Karpas-422 (cell line): ENCODE results near the gene RBM39. TPM values are rescaled to one million over a fixed set of nuclear protein-coding genes. Genes with fewer than 3 reads are reported as not detected.
A peak's percentile ranks its signal among the peaks of the same experiment; 100 is the strongest.

Experiments
- DNase-seq: peaks from one replicate; pipeline ENCODE4 v3.0.0-alpha.2; 2015
- H2AFZ ChIP-seq: fragments of 200-600 bp; sonication (generic); 2 replicates; pipeline ENCODE4 v1.6.1; 2014; ENCODE audit warnings: antibody characterized with exemption, low read length, mixed read lengths
- H3K27ac ChIP-seq: fragments of 200-600 bp; sonication (generic); 2 replicates; pipeline ENCODE4 v1.5.1; 2014; ENCODE audit warnings: mild to moderate bottlenecking, low read length, moderate library complexity
- H3K27me3 ChIP-seq: fragments of 200-600 bp; sonication (generic); 2 replicates; pipeline ENCODE4 v1.6.1; 2014; ENCODE audit warnings: low read length, mixed read lengths
- H3K36me3 ChIP-seq: fragments of 200-600 bp; sonication (generic); 2 replicates; pipeline ENCODE4 v1.6.1; 2014; ENCODE audit warnings: low read length, mixed read lengths; ENCODE audit not compliant: insufficient read depth
- H3K4me1 ChIP-seq: fragments of 200-600 bp; sonication (generic); 2 replicates; pipeline ENCODE4 v1.6.1; 2014; ENCODE audit warnings: mild to moderate bottlenecking, low read length, mixed read lengths
- H3K4me2 ChIP-seq: fragments of 200-600 bp; sonication (generic); 2 replicates; pipeline ENCODE4 v1.6.1; 2014; ENCODE audit warnings: low read length, low read depth, mild to moderate bottlenecking; ENCODE audit not compliant: poor library complexity, severe bottlenecking
- H3K4me3 ChIP-seq: fragments of 200-600 bp; sonication (generic); 2 replicates; pipeline ENCODE4 v1.5.1; 2014; ENCODE audit warnings: mild to moderate bottlenecking, antibody characterized with exemption, low read length, mixed read lengths
- H3K79me2 ChIP-seq: fragments of 200-600 bp; sonication (generic); 2 replicates; pipeline ENCODE4 v1.6.1; 2014; ENCODE audit warnings: mild to moderate bottlenecking, low read length, mixed read lengths
- H3K9ac ChIP-seq: fragments of 200-600 bp; sonication (generic); 2 replicates; pipeline ENCODE4 v1.6.0; 2014; ENCODE audit warnings: low read length
- H3K9me2 ChIP-seq: fragments of 200-600 bp; sonication (generic), shearing (Covaris generic); replicated peaks from 2 replicates; pipeline ENCODE4 v1.6.0; 2014; ENCODE audit warnings: mild to moderate bottlenecking, low read length, moderate library complexity; ENCODE audit not compliant: insufficient read depth
- H3K9me3 ChIP-seq: fragments of 300-700, 200-600 bp; sonication (generic); 2 replicates; pipeline ENCODE4 v1.6.1; 2014; ENCODE audit warnings: low read length, mixed read lengths
- H4K20me1 ChIP-seq: fragments of 200-600 bp; sonication (generic); 2 replicates; pipeline ENCODE4 v1.6.1; 2014; ENCODE audit warnings: mild to moderate bottlenecking, antibody characterized with exemption, low read length, low read depth; ENCODE audit not compliant: insufficient read depth
- total RNA-seq: library from RNA; depleted of rRNA; stranded (reverse); fragments of >200 nt; shearing (Covaris generic); gene quantifications from 2 replicates; pipeline ENCODE4 v1.2.3, GENCODE V29; 2014; ENCODE audit warnings: low replicate concordance

The RBM39 gene
- total RNA-seq, 1 experiment from 2014 or later, result 375 TPM

DNA sequence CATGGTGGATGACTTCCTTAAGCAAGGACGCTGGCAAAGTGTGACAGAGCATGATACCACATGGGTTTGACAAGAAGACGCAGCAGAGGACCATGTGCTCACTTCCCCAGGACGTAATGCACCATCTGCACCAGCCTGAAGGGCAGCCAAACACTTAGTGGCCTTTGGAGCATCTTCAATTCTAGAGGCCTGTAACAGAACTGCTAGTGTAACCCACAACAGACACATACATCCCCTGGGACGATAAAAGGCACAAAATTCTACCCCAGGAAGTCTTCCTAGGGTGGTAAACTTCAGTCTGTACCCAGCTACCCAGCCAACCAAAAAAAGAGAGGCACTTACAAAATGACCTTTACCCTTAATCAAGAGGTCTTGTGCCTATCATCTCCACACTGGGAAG is 68.2 kb downstream of the RBM39 start:
- H3K36me3 ChIP-seq, result peaks cover 29% of the 10 kb centered on the region
- H3K4me3 ChIP-seq, result no peak overlapping the region
- DNase-seq, result no peak
- H2AFZ ChIP-seq, result no peak overlapping the region
- no peak overlapping the region for H3K4me2 ChIP-seq
- H3K4me1 ChIP-seq, result no peaks in the 10 kb centered on the region
- no peaks in the 10 kb centered on the region for H3K27me3 ChIP-seq
- H3K9ac ChIP-seq, result no peak overlapping the region
- H3K79me2 ChIP-seq, result no peaks in the 10 kb centered on the region
- H4K20me1 ChIP-seq, result no peaks in the 10 kb centered on the region
- no peaks in the 10 kb centered on the region for H3K9me2 ChIP-seq
- no peak overlapping the region for H3K27ac ChIP-seq
- H3K9me3 ChIP-seq, result no peaks in the 10 kb centered on the region

GRCh38 chr20:35669681-35670080 is 72.4 kb downstream of the RBM39 start:
- no peaks in the 10 kb centered on the region for H3K9me3 ChIP-seq
- H3K79me2 ChIP-seq, result peaks cover 3% of the 10 kb centered on the region
- no peak for DNase-seq
- no peaks in the 10 kb centered on the region for H4K20me1 ChIP-seq
- no peaks in the 10 kb centered on the region for H3K9me2 ChIP-seq
- H3K27ac ChIP-seq, result no peak overlapping the region
- peaks cover 8% of the 10 kb centered on the region for H3K4me1 ChIP-seq
- no peak overlapping the region for H3K9ac ChIP-seq
- no peak overlapping the region for H3K4me3 ChIP-seq
- H2AFZ ChIP-seq, result no peak overlapping the region
- H3K4me2 ChIP-seq, result no peak overlapping the region
- no peaks in the 10 kb centered on the region for H3K27me3 ChIP-seq
- H3K36me3 ChIP-seq, result peaks cover 37% of the 10 kb centered on the region

- Histone ChIP-seq H3K4me2 (no peak overlapping the region), H3K4me1 (peaks cover 8% of the 10 kb centered on the region), H3K27ac (no peak overlapping the region), H4K20me1 (peaks cover 2% of the 10 kb centered on the region), H3K9me3 (no peaks in the 10 kb centered on the region), H2AFZ (no peak overlapping the region), H3K79me2 (peaks cover 8% of the 10 kb centered on the region), H3K9ac (no peak overlapping the region), H3K27me3 (no peaks in the 10 kb centered on the region), H3K4me3 (no peak overlapping the region), H3K9me2 (no peaks in the 10 kb centered on the region), H3K36me3 (peaks cover 36% of the 10 kb centered on the region)
- DNase-seq, result no peak
Measured at GRCh38 chr20:35669221-35669620, 72.8 kb downstream of the RBM39 start.

DNA sequence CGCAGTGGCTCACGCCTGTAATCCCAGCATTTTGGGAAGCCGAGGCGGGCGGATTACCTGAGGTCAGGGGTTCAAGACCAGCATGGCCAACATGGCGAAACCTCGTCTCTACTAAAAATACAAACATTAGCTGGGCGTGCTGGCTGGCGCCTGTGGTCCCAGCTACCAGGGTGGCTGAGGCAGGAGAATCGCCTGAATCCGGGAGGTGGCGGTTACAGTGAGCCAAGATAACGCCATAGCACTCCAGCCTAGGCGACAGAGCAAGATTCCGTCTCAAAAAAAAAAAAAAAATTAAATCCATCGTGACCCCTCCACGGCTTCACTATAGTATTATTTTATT is 76.1 kb downstream of the RBM39 start:
- H3K27me3 ChIP-seq, result no peaks in the 10 kb centered on the region
- peaks cover 34% of the 10 kb centered on the region for H3K4me1 ChIP-seq
- H3K79me2 ChIP-seq, result peaks cover 41% of the 10 kb centered on the region
- H3K9me3 ChIP-seq, result no peaks in the 10 kb centered on the region
- H3K27ac ChIP-seq, result no peak overlapping the region
- H3K4me3 ChIP-seq, result no peak overlapping the region
- H3K9me2 ChIP-seq, result no peaks in the 10 kb centered on the region
- DNase-seq, result no peak
- H3K4me2 ChIP-seq, result no peak overlapping the region
- H4K20me1 ChIP-seq, result peaks cover 35% of the 10 kb centered on the region
- H2AFZ ChIP-seq, result no peak overlapping the region
- peaks cover 37% of the 10 kb centered on the region for H3K36me3 ChIP-seq
- no peak overlapping the region for H3K9ac ChIP-seq

DNA sequence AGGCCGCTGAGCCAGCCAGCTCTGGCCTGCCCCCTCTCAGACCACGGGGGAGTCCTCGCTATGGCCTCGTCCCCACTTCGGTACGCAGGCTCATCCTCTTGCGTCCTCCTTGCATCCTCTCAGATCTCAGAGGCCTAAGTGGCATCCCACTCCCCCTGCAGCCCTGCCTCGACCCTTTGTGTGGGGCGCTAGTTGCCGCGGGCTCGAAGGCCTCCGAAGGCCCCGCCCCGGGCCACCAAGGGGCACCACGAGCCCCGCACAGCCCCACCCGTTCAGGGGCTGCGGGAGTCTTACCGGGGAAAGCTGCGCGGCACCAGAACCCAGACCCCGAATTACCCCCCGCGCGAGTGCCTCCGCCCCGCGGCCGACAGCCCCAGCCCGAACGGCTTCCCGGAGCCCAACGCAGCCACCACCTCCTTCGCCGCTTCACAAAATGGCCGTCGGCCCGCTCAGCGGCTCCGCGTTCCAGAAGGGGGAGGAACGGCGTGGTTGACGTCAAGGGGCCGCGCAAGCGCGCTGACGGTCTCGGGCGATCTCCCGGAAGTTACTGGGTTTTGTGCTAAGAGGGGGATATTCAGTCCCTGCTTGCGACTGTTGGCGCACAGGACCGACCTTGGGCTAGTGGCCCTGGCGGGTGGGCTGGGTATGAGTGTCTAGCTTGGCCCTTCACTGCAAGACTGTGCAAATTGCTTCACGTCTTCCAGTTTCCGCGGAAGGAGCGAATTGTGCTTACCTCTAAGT is 77.4 kb downstream of the RBM39 start, which contains the start of the genes CPNE1 and RBM12:
CPNE1 (minus strand) TSS at position 435 of the 741 bp plus-strand sequence. CDS start 31,977 bp downstream, outside the sequence.
RBM12 (minus strand) TSS at position 435 of the 741 bp plus-strand sequence. CDS start 9,578 bp downstream, outside the sequence.
- peaks cover 46% of the 10 kb centered on the region for H3K4me1 ChIP-seq
- H3K4me2 ChIP-seq, result peak within 1 kb of the TSS; percentile 96
- H4K20me1 ChIP-seq, result peaks cover 48% of the 10 kb centered on the region
- H3K27ac ChIP-seq, result peak within 1 kb of the TSS; percentile 83
- no peaks in the 10 kb centered on the region for H3K27me3 ChIP-seq
- no peaks in the 10 kb centered on the region for H3K9me3 ChIP-seq
- peaks cover 54% of the 10 kb centered on the region for H3K79me2 ChIP-seq
- no peaks in the 10 kb centered on the region for H3K9me2 ChIP-seq
- H3K36me3 ChIP-seq, result peaks cover 36% of the 10 kb centered on the region
- peak within 1 kb of the TSS; percentile 96 for H3K4me3 ChIP-seq
- peak within 1 kb of the TSS; percentile 93 for H3K9ac ChIP-seq
- peak within 1 kb of the TSS; percentile 92 for H2AFZ ChIP-seq
- peak; percentile 97 for DNase-seq

DNA sequence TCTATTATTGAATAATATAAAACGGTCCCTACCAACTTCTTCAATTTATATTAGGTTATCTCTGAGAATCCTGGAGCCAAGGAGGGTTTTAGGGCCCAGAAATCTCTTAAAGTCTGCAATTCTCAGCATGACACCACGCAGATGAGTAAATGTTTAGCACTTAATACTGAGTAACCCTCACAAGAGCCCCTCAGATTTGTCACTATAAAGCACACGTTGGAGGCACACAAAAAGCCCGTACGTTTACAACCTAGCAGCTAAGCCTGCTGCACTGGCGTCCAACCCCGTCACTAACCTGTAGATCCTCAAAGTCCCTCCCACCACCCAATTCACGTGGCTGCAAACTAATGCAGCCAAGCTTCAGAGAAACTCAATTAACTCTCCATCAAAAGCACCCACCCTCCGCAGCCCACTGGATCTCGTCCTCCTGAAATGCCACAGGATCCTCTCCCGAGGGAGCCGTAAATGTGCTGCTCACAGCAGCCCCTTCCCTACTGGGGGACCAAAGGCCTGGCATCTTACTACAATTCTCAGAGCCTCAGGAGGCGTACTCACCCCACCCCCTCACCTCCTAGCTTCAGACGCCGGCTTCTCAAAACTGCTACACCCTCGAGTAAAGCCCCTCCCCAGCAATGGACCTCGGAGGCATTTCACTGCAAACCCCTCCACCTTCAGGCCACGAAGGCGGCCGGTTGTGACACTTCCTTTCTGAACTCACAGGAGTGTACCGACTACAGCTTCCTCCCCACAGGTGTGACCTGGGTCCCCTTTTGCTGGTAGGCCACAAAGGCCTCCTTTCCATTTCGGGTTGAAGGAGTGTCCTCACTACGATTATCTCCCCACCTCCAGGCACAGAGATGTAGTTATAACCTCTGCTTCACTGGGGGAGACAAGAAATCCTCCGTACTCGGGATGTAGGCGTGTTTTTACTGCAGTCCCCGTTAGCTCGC is 78.3 kb downstream of the RBM39 start:
- H2AFZ ChIP-seq, result no peak overlapping the region
- peaks cover 62% of the 10 kb centered on the region for H3K79me2 ChIP-seq
- H3K36me3 ChIP-seq, result peaks cover 33% of the 10 kb centered on the region

GRCh38 chr20:35662551-35662950 is 79.5 kb downstream of the RBM39 start:
- H3K9ac ChIP-seq, result peak overlapping the region; percentile 93; the same call in 1 of the 2 replicates

More for the DNA sequence above, 78.3 kb downstream of the RBM39 start:
- H3K4me3 ChIP-seq, result peak overlapping the region; percentile 96
- no peaks in the 10 kb centered on the region for H3K27me3 ChIP-seq
- peak overlapping the region; percentile 93 for H3K9ac ChIP-seq
- H3K9me2 ChIP-seq, result no peaks in the 10 kb centered on the region
- peaks cover 54% of the 10 kb centered on the region for H4K20me1 ChIP-seq
- H3K9me3 ChIP-seq, result no peaks in the 10 kb centered on the region
- H3K4me1 ChIP-seq, result peaks cover 46% of the 10 kb centered on the region
- H3K4me2 ChIP-seq, result peak overlapping the region; percentile 96
- peak; percentile 81 for DNase-seq
- peak overlapping the region; percentile 83 for H3K27ac ChIP-seq

DNA sequence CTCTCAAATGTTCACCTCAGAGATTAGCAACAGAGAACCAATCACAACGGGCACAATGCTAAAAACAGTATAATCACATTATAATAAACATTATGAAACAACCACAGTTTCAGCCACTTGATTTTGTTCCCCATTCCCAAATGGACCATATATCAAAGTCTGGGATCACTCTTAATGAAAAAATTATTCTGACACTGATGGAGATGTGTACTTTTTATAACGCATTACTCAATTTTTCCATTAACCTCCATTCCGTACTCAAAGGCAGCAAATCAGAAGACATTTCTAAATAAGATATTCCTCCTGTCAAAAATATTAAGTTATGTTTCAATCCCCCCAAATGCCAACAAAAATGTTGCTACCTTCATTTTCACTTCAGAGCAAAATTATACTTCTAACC is 80.2 kb downstream of the RBM39 start:
- Histone ChIP-seq H4K20me1 (peaks cover 69% of the 10 kb centered on the region), H3K4me3 (peak overlapping the region; percentile 96), H3K36me3 (peaks cover 33% of the 10 kb centered on the region), H2AFZ (no peak overlapping the region), H3K9ac (peak overlapping the region; percentile 93; the same call in 1 of the 2 replicates), H3K9me2 (no peaks in the 10 kb centered on the region), H3K79me2 (peaks cover 77% of the 10 kb centered on the region), H3K9me3 (no peaks in the 10 kb centered on the region), H3K4me2 (peak overlapping the region; percentile 96), H3K4me1 (peaks cover 43% of the 10 kb centered on the region), H3K27ac (no peak overlapping the region), H3K27me3 (no peaks in the 10 kb centered on the region)
- no peak for DNase-seq

More at GRCh38 chr20:35662551-35662950, 79.5 kb downstream of the RBM39 start:
- no peak for DNase-seq
- H3K79me2 ChIP-seq, result peaks cover 71% of the 10 kb centered on the region
- H3K4me1 ChIP-seq, result peaks cover 43% of the 10 kb centered on the region
- H3K27me3 ChIP-seq, result no peaks in the 10 kb centered on the region
- H4K20me1 ChIP-seq, result peaks cover 63% of the 10 kb centered on the region
- H2AFZ ChIP-seq, result no peak overlapping the region
- no peaks in the 10 kb centered on the region for H3K9me2 ChIP-seq
- H3K4me3 ChIP-seq, result peak overlapping the region; percentile 96
- H3K27ac ChIP-seq, result no peak overlapping the region
- peaks cover 27% of the 10 kb centered on the region for H3K36me3 ChIP-seq
- H3K4me2 ChIP-seq, result peak overlapping the region; percentile 96
- H3K9me3 ChIP-seq, result no peaks in the 10 kb centered on the region
